ENCODE results near the gene PKM.

DNA sequence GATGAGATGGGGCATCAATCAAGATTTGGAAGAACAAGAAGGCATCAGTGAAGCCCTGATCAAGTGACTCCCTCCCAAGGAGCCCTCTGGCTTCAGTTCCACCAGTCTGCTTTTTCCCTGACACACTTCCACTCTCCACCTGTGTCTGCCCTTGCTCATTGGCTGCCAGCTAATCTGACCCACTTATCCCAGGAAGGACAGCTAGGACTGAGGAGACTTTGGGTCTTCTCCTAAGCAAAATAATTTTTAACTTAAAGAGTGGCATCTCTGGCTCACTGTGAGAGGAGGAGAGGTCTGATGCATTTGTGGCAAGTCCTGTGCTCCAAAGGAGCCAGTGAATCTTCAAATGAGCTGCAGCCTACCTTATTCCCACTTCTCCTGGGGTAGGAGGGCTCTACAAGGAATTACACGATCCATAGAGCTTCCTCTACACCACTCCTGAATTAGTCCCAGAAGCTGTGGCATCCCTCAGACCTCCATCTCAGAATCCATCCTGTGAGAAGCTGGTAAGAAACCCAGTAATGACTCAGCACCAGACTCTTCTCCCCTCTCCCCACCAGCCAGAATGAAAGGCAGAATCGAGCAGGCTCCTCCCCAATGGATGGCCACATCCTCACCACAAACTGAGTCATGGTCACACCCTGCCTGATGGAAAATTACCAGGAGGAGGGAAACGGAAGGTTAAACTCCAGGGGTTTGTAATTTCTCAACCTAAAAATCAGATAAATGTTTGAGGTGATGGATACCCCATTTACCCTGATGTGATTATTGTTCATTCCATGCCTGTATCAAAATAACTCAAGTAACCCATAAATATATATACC is 6.3 kb upstream of the PKM start:
- TF ChIP-seq YY1 (IDR thresholded peaks at IDR 0.05; ENCODE audit: insufficient read depth, insufficient read length) (no peak), ZNF274 (IDR thresholded peaks at IDR 0.05; ENCODE audit: low read depth, low read length) (no peak), SUZ12 (IDR thresholded peaks at IDR 0.05; ENCODE audit: extremely low read depth, insufficient read depth, insufficient read length) (no peak)

All from NT2/D1 (cell line).